WTC11 (cell line): ENCODE data around the gene LSR. TPM values are rescaled to one million over a fixed set of nuclear protein-coding genes. Genes with fewer than 3 reads are reported as not detected.

Experiments used
- ATAC-seq: fragments of 200-7000 bp; cut with Tn5 transposase; 2 replicates; pipeline ENCODE4 v1.10.0; 2021; ENCODE audit warnings: mild to moderate bottlenecking, moderate library complexity
- CTCF ChIA-PET: fragments of 300-600 bp; sonication (Branson Sonifier 250); formaldehyde crosslinking; loops from one replicate; lab custom pipeline; 2021; ENCODE audit warnings: antibody characterized with exemption; lab: Charles Lee
- POLR2A ChIA-PET: fragments of 350-600 bp; sonication (Branson Sonifier 250); formaldehyde crosslinking; loops from one replicate; lab custom pipeline; 2021; ENCODE audit warnings: antibody characterized with exemption; lab: Charles Lee
- DNase-seq: peaks from one replicate; pipeline ENCODE4 v3.0.0; 2021; ENCODE audit warnings: low spot score
- H3K27ac Mint-ChIP-seq: 2 replicates; pipeline ENCODE4 v1.8.0; 2021; ENCODE audit warnings: mixed read lengths
- H3K27me3 Mint-ChIP-seq: 2 replicates; pipeline ENCODE4 v1.8.0; 2021; ENCODE audit warnings: low read depth, mild to moderate bottlenecking, moderate library complexity, mixed read lengths
- H3K36me3 Mint-ChIP-seq: 2 replicates; pipeline ENCODE4 v1.8.0; 2021; ENCODE audit warnings: mixed read lengths
- H3K4me1 Mint-ChIP-seq: 2 replicates; pipeline ENCODE4 v1.8.0; 2022; ENCODE audit warnings: mixed read lengths
- H3K4me3 Mint-ChIP-seq: 2 replicates; pipeline ENCODE4 v1.8.0; 2021; ENCODE audit warnings: mild to moderate bottlenecking, moderate library complexity, mixed read lengths
- H3K9me3 Mint-ChIP-seq: 2 replicates; pipeline ENCODE4 v1.8.0; 2021; ENCODE audit warnings: mixed read lengths
- AR ChIP-seq: fragments of 250-450 bp; sonication (Bioruptor Pico); IDR thresholded peaks from 2 replicates; pipeline ENCODE4 v1.9.0; 2021; ENCODE audit warnings: mild to moderate bottlenecking
- CREB1 ChIP-seq: sonication (generic); formaldehyde crosslinking; IDR thresholded peaks from 2 replicates; pipeline ENCODE4 v1.8.0; 2023; ENCODE audit warnings: mild to moderate bottlenecking, missing genetic modification reagents
- CREM ChIP-seq: sonication (generic); formaldehyde crosslinking; IDR thresholded peaks from 2 replicates; pipeline ENCODE4 v1.8.1; 2022; ENCODE audit warnings: mild to moderate bottlenecking, missing genetic modification reagents, moderate library complexity
- E2F4 ChIP-seq: sonication (generic); formaldehyde crosslinking; IDR thresholded peaks from 2 replicates; pipeline ENCODE4 v1.8.1; 2022; ENCODE audit warnings: low read depth, mild to moderate bottlenecking, moderate library complexity, missing genetic modification reagents, borderline replicate concordance
- FOXK1 ChIP-seq: sonication (generic); formaldehyde crosslinking; IDR thresholded peaks from 2 replicates; pipeline ENCODE4 v1.8.0; 2022; ENCODE audit warnings: mild to moderate bottlenecking, moderate library complexity, missing genetic modification reagents
- HMGA2 ChIP-seq: fragments of 250-450 bp; sonication (Bioruptor Pico); IDR thresholded peaks from 2 replicates; pipeline ENCODE4 v1.4.0; 2021; ENCODE audit warnings: mild to moderate bottlenecking, moderate library complexity
- HMGXB4 ChIP-seq: sonication (generic); formaldehyde crosslinking; IDR thresholded peaks from 2 replicates; pipeline ENCODE4 v1.8.1; 2023; ENCODE audit warnings: mild to moderate bottlenecking, moderate library complexity, missing genetic modification reagents
- JUN ChIP-seq: sonication (generic); formaldehyde crosslinking; IDR thresholded peaks from 2 replicates; pipeline ENCODE4 v1.8.0; 2023; ENCODE audit warnings: mild to moderate bottlenecking, missing genetic modification reagents
- KAT7 ChIP-seq: sonication (generic); formaldehyde crosslinking; IDR thresholded peaks from 2 replicates; pipeline ENCODE4 v1.8.1; 2023; ENCODE audit warnings: missing genetic modification reagents, mild to moderate bottlenecking, borderline replicate concordance
- TEAD1 ChIP-seq: sonication (generic); formaldehyde crosslinking; IDR thresholded peaks from 2 replicates; pipeline ENCODE4 v1.8.0; 2022; ENCODE audit warnings: mild to moderate bottlenecking, missing genetic modification reagents
- ZNF121 ChIP-seq: sonication (generic); formaldehyde crosslinking; IDR thresholded peaks from 2 replicates; pipeline ENCODE4 v1.8.0; 2023; ENCODE audit warnings: missing genetic modification reagents
- ZNF281 ChIP-seq: sonication (generic); formaldehyde crosslinking; IDR thresholded peaks from 2 replicates; pipeline ENCODE4 v1.8.0; 2023; ENCODE audit warnings: mild to moderate bottlenecking, missing genetic modification reagents
- ZNF425 ChIP-seq: fragments of 250-450 bp; sonication (Bioruptor Pico); conservative IDR thresholded peaks from 2 replicates; pipeline ENCODE4 v1.9.0; 2021; ENCODE audit warnings: mild to moderate bottlenecking
- ZNF512 ChIP-seq: sonication (generic); formaldehyde crosslinking; IDR thresholded peaks from 2 replicates; pipeline ENCODE4 v1.8.1; 2022; ENCODE audit warnings: missing genetic modification reagents, borderline replicate concordance
- total RNA-seq: library from RNA; stranded (reverse); gene quantifications from 3 replicates; pipeline ENCODE4 v1.2.3, GENCODE V29; 2021

LSR gene
- total RNA-seq, 1 experiment from 2014 or later: 130 TPM

- no peak for TF ChIP-seq ZNF425 (CRISPR knock-in tag)
These were observed 15.7 kb downstream of the LSR start (continued) for GRCh38 chr19:35264268-35265125.

GRCh38 chr19:35265126-35265899, 16.5 kb downstream of the LSR start:
- Mint-ChIP-seq H3K36me3 (peaks cover 26% of the 10 kb centered on the region), H3K4me3 (0 out of 2 replicates have a peak overlapping the region, but pooled peaks have one; percentile 5), H3K27me3 (no peaks in the 10 kb centered on the region), H3K9me3 (no peaks in the 10 kb centered on the region), H3K27ac (peak overlapping the region; percentile 79), H3K4me1 (peaks cover 7% of the 10 kb centered on the region)
- peak; percentile 8 for DNase-seq
- ChIA-PET POLR2A (no interaction called here), CTCF (interaction anchor here (0.8 to 2.5 kb wide), 3 partner anchors 29 to 198 kb away, joined by 3 to 8 read pairs (median 4); no protein-coding TSS in a partner anchor)
- TF ChIP-seq HMGXB4 (CRISPR knock-in tag) (no peak), CREB1 (CRISPR knock-in tag) (no peak), JUN (CRISPR knock-in tag) (no peak), ZNF121 (CRISPR knock-in tag) (no peak), TEAD1 (CRISPR knock-in tag) (no peak), ZNF281 (CRISPR knock-in tag) (no peak), FOXK1 (CRISPR knock-in tag) (no peak), E2F4 (CRISPR knock-in tag) (no peak), HMGA2 (CRISPR knock-in tag) (no peak), CREM (CRISPR knock-in tag) (no peak), KAT7 (CRISPR knock-in tag) (no peak), ZNF512 (CRISPR knock-in tag) (no peak), AR (CRISPR knock-in tag) (no peak)
- no peak for ATAC-seq
